Lung (tissue), 12 donors: Measurements from ENCODE around the gene FBXO44. TPM values are rescaled to one million over a fixed set of nuclear protein-coding genes. Genes with fewer than 3 reads are reported as not detected.

Source experiments
- ATAC-seq: fragments of 200-7000 bp; cut with Tn5 transposase; one replicate; pipeline ENCODE4 v1.9.1; 2020; ENCODE audit warnings: moderate number of reproducible peaks; ENCODE audit not compliant: insufficient read depth, low FRiP score
- DNase-seq, 3 donors: peaks; one replicate each; pipeline ENCODE4 v3.0.0-alpha.2; 2013 to 2017
- H3K27ac ChIP-seq, 2 donors: one replicate each; pipeline ENCODE4 v1.5.1; 2013; ENCODE audit warnings: mild to moderate bottlenecking in 2 of 2, moderate library complexity in 2 of 2, control low read depth in 1 of 2, inconsistent platforms in 1 of 2, low read depth in 1 of 2, low read length in 1 of 2
- H3K27me3 ChIP-seq, 3 donors: one replicate each; pipeline ENCODE4 v1.5.1; 2013; ENCODE audit warnings: low read length in 2 of 3; ENCODE audit not compliant: control insufficient read depth in 3 of 3, insufficient read depth in 3 of 3
- H3K36me3 ChIP-seq, 4 donors: one replicate each; pipeline ENCODE4 v1.5.1; 2013; ENCODE audit warnings: low read length in 4 of 4, mild to moderate bottlenecking in 1 of 4, moderate library complexity in 1 of 4; ENCODE audit not compliant: control insufficient read depth in 4 of 4, insufficient read depth in 4 of 4
- H3K4me1 ChIP-seq, 5 donors: one replicate each; pipeline ENCODE4 v1.5.1; 2013; ENCODE audit warnings: low read length in 5 of 5, mild to moderate bottlenecking in 2 of 5, moderate library complexity in 1 of 5; ENCODE audit not compliant: control insufficient read depth in 5 of 5, insufficient read depth in 5 of 5
- H3K4me3 ChIP-seq: one replicate; pipeline ENCODE4 v1.5.1; 2013; ENCODE audit warnings: mild to moderate bottlenecking, control low read depth, moderate library complexity
- H3K9ac ChIP-seq, 2 donors: one replicate each; pipeline ENCODE4 v1.5.1; 2013; ENCODE audit warnings: low read length in 2 of 2, control low read depth in 1 of 2; ENCODE audit not compliant: insufficient read depth in 1 of 2
- H3K9me3 ChIP-seq, 4 donors: one replicate each; pipeline ENCODE4 v1.5.1; 2013; ENCODE audit warnings: low read length in 3 of 4, mild to moderate bottlenecking in 1 of 4, moderate library complexity in 1 of 4; ENCODE audit not compliant: control insufficient read depth in 4 of 4, insufficient read depth in 3 of 4
- WGBS, 2 donors: extraction: QIAGEN DNeasy Blood & Tissue Kit; methylation state at CpG; one replicate each; pipeline ENCODE4 v1.1.7; 2013; 5-methylcytosine and 5-hydroxymethylcytosine counted together
- polyA plus RNA-seq, 2 donors: library from polyadenylated mRNA; stranded (reverse); fragments of 200-250 nt; gene quantifications; one replicate each; pipeline ENCODE4 v1.2.1, GENCODE V29; 2013
- total RNA-seq, 2 donors: library from RNA; depleted of rRNA in 1 of 2; stranded (reverse); fragments of >200 nt in 1 of 2; gene quantifications; one replicate each; pipeline ENCODE4 v1.2.1, GENCODE V29; 2014 to 2021
- TF ChIP-seq, protein P1 (sequence below): IDR thresholded peaks from 2 replicates; pipeline ENCODE4 v1.5.1; 2012; ENCODE audit warnings: mild to moderate bottlenecking; ENCODE audit errors: control extremely low read depth, extremely low read depth
- donor health status: control.
- donor health status: control.
- donor health status: Bipolar disorder and iron deficiency.
- donor health status: healthy.
- donor health status: DM: yes; HTN: yes; CAD: no.

FBXO44 gene
- total and polyA plus RNA-seq, 4 donors: 10.6 to 19.6 (median 14.2) TPM

DNA sequence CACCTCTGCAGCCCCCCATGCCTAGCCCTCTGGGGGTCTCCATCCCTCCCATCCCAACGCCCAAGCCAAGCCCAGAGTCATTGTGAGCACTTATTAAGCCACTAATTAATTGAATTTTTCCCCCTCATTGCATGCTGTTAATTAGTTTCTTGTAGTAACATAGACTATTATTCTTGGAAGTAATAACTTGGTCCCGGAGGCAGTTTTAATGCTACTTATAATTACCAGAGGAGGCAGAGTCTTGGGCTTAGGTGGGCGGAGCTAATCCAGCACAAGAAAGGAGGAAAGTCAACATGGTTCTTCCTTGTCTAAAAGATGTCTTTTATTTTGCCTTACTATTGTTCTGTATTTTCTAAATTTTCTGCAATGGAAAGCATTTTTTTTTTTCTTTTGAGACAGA, 28.1 kb upstream of the FBXO44 start:
- DNase-seq (no peak), ATAC-seq (no peak)
- Histone ChIP-seq H3K9ac (no peak overlapping the region), H3K27me3 (no peaks in the 10 kb centered on the region), H3K4me1 (no peaks in the 10 kb centered on the region), H3K36me3 (no peaks in the 10 kb centered on the region), H3K27ac (no peak overlapping the region), H3K4me3 (no peak overlapping the region), H3K9me3 (peaks cover 0 to 3% (median 0%) of the 10 kb centered on the region in 4 donors)
- TF ChIP-seq, protein P1, sequence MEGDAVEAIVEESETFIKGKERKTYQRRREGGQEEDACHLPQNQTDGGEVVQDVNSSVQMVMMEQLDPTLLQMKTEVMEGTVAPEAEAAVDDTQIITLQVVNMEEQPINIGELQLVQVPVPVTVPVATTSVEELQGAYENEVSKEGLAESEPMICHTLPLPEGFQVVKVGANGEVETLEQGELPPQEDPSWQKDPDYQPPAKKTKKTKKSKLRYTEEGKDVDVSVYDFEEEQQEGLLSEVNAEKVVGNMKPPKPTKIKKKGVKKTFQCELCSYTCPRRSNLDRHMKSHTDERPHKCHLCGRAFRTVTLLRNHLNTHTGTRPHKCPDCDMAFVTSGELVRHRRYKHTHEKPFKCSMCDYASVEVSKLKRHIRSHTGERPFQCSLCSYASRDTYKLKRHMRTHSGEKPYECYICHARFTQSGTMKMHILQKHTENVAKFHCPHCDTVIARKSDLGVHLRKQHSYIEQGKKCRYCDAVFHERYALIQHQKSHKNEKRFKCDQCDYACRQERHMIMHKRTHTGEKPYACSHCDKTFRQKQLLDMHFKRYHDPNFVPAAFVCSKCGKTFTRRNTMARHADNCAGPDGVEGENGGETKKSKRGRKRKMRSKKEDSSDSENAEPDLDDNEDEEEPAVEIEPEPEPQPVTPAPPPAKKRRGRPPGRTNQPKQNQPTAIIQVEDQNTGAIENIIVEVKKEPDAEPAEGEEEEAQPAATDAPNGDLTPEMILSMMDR: no peak
- 76 to 78% methylated on average over 3 of the region's 3 CpGs for WGBS, 2 donors

DNA sequence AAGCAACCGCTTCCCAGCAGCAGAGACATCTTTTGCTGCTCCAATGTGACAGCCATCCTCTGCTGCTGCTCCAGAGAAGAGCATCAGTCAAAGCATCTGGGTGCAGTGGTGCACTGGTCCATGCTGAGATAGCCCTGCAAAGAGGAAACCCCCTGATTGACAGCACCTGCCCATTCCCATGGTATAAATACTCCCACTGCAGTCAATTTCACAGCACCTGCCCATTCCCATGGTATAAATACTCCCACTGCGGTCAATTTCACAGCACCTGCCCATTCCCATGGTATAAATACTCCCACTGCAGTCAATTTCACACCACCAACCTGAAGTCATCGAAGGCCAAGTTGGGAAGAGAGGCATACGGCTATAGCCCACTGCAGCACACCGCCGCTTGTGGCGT, 25.9 kb upstream of the FBXO44 start:
- Histone ChIP-seq H3K4me1 (no peaks in the 10 kb centered on the region), H3K27me3 (no peaks in the 10 kb centered on the region), H3K27ac (no peak overlapping the region), H3K9ac (no peak overlapping the region), H3K9me3 (peaks cover 0 to 3% (median 0%) of the 10 kb centered on the region in 4 donors), H3K4me3 (no peak overlapping the region), H3K36me3 (no peaks in the 10 kb centered on the region)
- 92 to 96% methylated on average over 7 of the region's 7 CpGs for WGBS, 2 donors
- ATAC-seq (no peak), DNase-seq (no peak)
- TF ChIP-seq, protein P1: no peak

- TF ChIP-seq, protein P1: no peak
- WGBS, 2 donors: 56 to 59% methylated on average over 15 of the region's 15 CpGs
- no peak for DNase-seq
- no peaks in the 10 kb centered on the region for H3K27me3 ChIP-seq
- no peak overlapping the region for H3K9ac ChIP-seq
- no peaks in the 10 kb centered on the region for H3K4me1 ChIP-seq
- no peak for ATAC-seq
- peaks cover 0 to 8% (median 0%) of the 10 kb centered on the region in 4 donors for H3K9me3 ChIP-seq
- H3K27ac ChIP-seq: no peak overlapping the region
- no peak overlapping the region for H3K4me3 ChIP-seq
- H3K36me3 ChIP-seq: no peaks in the 10 kb centered on the region
Measured at GRCh38 chr1:11629184-11630016, 25.3 kb upstream of the FBXO44 start.
